ENCODE results near the gene MORF4L1.

DNA sequence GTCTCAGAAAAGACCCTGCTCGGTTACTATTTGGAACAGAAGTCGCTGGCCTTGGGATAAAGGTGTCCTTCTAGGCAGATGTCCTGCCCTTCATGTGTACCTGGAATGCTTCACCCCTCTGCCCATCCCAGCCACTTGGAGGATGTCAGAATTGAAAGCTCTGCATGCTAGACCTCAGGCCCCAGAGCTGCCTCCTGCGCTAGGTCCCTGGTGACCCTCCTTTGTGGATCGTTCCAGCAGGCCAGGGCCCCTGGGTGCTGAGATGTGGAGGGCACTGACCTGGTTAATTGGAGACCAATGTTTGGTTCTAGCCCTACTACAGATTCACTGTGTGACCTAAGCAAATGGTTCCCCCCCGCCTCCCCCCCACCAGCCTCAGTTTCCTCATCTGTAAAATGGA, 74.8 kb downstream of the MORF4L1 start:
- no peak for TF ChIP-seq CTCF (IDR thresholded peaks at IDR 0.05)
- TF ChIP-seq EZH2phosphoT487 (IDR thresholded peaks at IDR 0.05), result no peak
- TF ChIP-seq EZH2 (IDR thresholded peaks at IDR 0.05), result no peak
